Activated naive CD4-positive, alpha-beta T cell treated with anti-CD3 and anti-CD28 coated beads for 36 hours (primary cell): Measurements from ENCODE around the gene B3GNT2. TPM values are rescaled to one million over a fixed set of nuclear protein-coding genes. Genes with fewer than 3 reads are reported as not detected.

Source experiments
- CTCF ChIA-PET: fragments of 350-600 bp; sonication (Branson Sonifier 250); formaldehyde crosslinking; loops from one replicate; lab custom pipeline; 2021; ENCODE audit warnings: antibody characterized with exemption; lab: Charles Lee
- DNase-seq: peaks from one replicate; pipeline ENCODE4 v3.0.0-alpha.2; 2020
- H3K27ac Mint-ChIP-seq: one replicate; pipeline ENCODE4 v1.8.0; 2021; ENCODE audit warnings: mild to moderate bottlenecking, mixed read lengths
- H3K27me3 Mint-ChIP-seq: one replicate; pipeline ENCODE4 v1.8.0; 2021; ENCODE audit warnings: low read depth, mixed read lengths
- H3K36me3 Mint-ChIP-seq: one replicate; pipeline ENCODE4 v1.8.0; 2021; ENCODE audit warnings: low read depth, mixed read lengths
- H3K4me1 Mint-ChIP-seq: one replicate; pipeline ENCODE4 v1.8.0; 2021; ENCODE audit warnings: low read depth, mixed read lengths
- H3K4me3 Mint-ChIP-seq: one replicate; pipeline ENCODE4 v1.8.0; 2021; ENCODE audit warnings: mild to moderate bottlenecking, moderate library complexity, mixed read lengths
- H3K9me3 Mint-ChIP-seq: one replicate; pipeline ENCODE4 v1.8.0; 2021; ENCODE audit warnings: mixed read lengths
- intact Hi-C: fragments of 100-400 bp; cut with micrococcal nuclease; formaldehyde crosslinking; loops from one replicate; pipeline ENCODE4 v1.15.1; 2023
- total RNA-seq, 2 experiments: library from RNA; stranded (reverse); gene quantifications; one replicate each; pipeline ENCODE4 v1.2.3, GENCODE V29; 2021

B3GNT2 gene
- total RNA-seq, 2 experiments from 2014 or later = 31.2 to 33.0 TPM

GRCh38 chr2:62163106-62163831 lies 32.6 kb upstream of the B3GNT2 start:
- Mint-ChIP-seq H3K4me1 (no peaks in the 10 kb centered on the region), H3K27ac (no peak overlapping the region), H3K36me3 (no peaks in the 10 kb centered on the region), H3K9me3 (no peaks in the 10 kb centered on the region), H3K4me3 (no peak overlapping the region), H3K27me3 (no peaks in the 10 kb centered on the region)
- no peak for DNase-seq
- CTCF ChIA-PET = interaction anchor here (0.6 kb wide), 1 partner anchor 38 kb away, joined by 3 read pairs; no protein-coding TSS in a partner anchor
- intact Hi-C loops = no loop called here

- Mint-ChIP-seq H3K9me3 (no peaks in the 10 kb centered on the region), H3K4me3 (no peak overlapping the region), H3K4me1 (no peaks in the 10 kb centered on the region), H3K27me3 (no peaks in the 10 kb centered on the region), H3K27ac (no peak overlapping the region), H3K36me3 (no peaks in the 10 kb centered on the region)
- DNase-seq = no peak
- intact Hi-C loops = no loop called here
- CTCF ChIA-PET = interaction anchor here (0.9 to 1.0 kb wide), 2 partner anchors 170 to 249 kb away, joined by 3 read pairs; no protein-coding TSS in a partner anchor
Measured at GRCh38 chr2:62163834-62164233, 32.1 kb upstream of the B3GNT2 start.

GRCh38 chr2:62175728-62176127 lies 20.2 kb upstream of the B3GNT2 start:
- Mint-ChIP-seq H3K27me3 (no peaks in the 10 kb centered on the region), H3K4me3 (no peak overlapping the region), H3K27ac (no peak overlapping the region), H3K4me1 (no peaks in the 10 kb centered on the region), H3K9me3 (no peaks in the 10 kb centered on the region), H3K36me3 (no peaks in the 10 kb centered on the region)
- no peak for DNase-seq
- intact Hi-C loops = no loop called here
- CTCF ChIA-PET = no interaction called here

GRCh38 chr2:62176801-62177200 lies 19.1 kb upstream of the B3GNT2 start:
- Mint-ChIP-seq H3K9me3 (no peaks in the 10 kb centered on the region), H3K4me1 (peaks cover 4% of the 10 kb centered on the region), H3K36me3 (no peaks in the 10 kb centered on the region), H3K27me3 (no peaks in the 10 kb centered on the region), H3K4me3 (no peak overlapping the region), H3K27ac (no peak overlapping the region)
- CTCF ChIA-PET = interaction anchor here (0.5 kb wide), 1 partner anchor 1112 kb away, joined by 5 read pairs; no protein-coding TSS in a partner anchor
- intact Hi-C loops = no loop called here
- DNase-seq = no peak

- DNase-seq = no peak
- Mint-ChIP-seq H3K36me3 (no peaks in the 10 kb centered on the region), H3K9me3 (no peaks in the 10 kb centered on the region), H3K4me1 (peaks cover 4% of the 10 kb centered on the region), H3K27me3 (no peaks in the 10 kb centered on the region), H3K27ac (no peak overlapping the region), H3K4me3 (no peak overlapping the region)
- intact Hi-C loops = no loop called here
- CTCF ChIA-PET = no interaction called here
Measured at GRCh38 chr2:62177392-62178049, 18.4 kb upstream of the B3GNT2 start.

GRCh38 chr2:62178741-62179271 lies 17.1 kb upstream of the B3GNT2 start:
- CTCF ChIA-PET = interaction anchor here (0.6 kb wide), 1 partner anchor 464 kb away, joined by 3 read pairs; no protein-coding TSS in a partner anchor
- H3K27ac Mint-ChIP-seq = no peak overlapping the region
- intact Hi-C loops = no loop called here
- H3K4me1 Mint-ChIP-seq = peaks cover 4% of the 10 kb centered on the region
- no peaks in the 10 kb centered on the region for H3K27me3 Mint-ChIP-seq
- no peaks in the 10 kb centered on the region for H3K36me3 Mint-ChIP-seq
- no peak overlapping the region for H3K4me3 Mint-ChIP-seq
- no peak for DNase-seq
- no peaks in the 10 kb centered on the region for H3K9me3 Mint-ChIP-seq

- Mint-ChIP-seq H3K4me1 (peaks cover 4% of the 10 kb centered on the region), H3K9me3 (no peaks in the 10 kb centered on the region), H3K27ac (no peak overlapping the region), H3K4me3 (no peak overlapping the region), H3K36me3 (no peaks in the 10 kb centered on the region), H3K27me3 (no peaks in the 10 kb centered on the region)
- intact Hi-C loops = no loop called here
- DNase-seq = no peak
- CTCF ChIA-PET = interaction anchor here (0.6 kb wide), 1 partner anchor 10 kb away, joined by 3 read pairs; no protein-coding TSS in a partner anchor
Measured at GRCh38 chr2:62180975-62181374, 14.9 kb upstream of the B3GNT2 start.

- H3K36me3 Mint-ChIP-seq = no peaks in the 10 kb centered on the region
- no peak overlapping the region for H3K4me3 Mint-ChIP-seq
- peaks cover 4% of the 10 kb centered on the region for H3K4me1 Mint-ChIP-seq
- H3K9me3 Mint-ChIP-seq = no peaks in the 10 kb centered on the region
- no peaks in the 10 kb centered on the region for H3K27me3 Mint-ChIP-seq
- CTCF ChIA-PET = interaction anchor here (0.7 kb wide), 1 partner anchor 395 kb away, joined by 3 read pairs; no protein-coding TSS in a partner anchor
- no peak overlapping the region for H3K27ac Mint-ChIP-seq
- intact Hi-C loops = no loop called here
- no peak for DNase-seq
Measured at GRCh38 chr2:62181843-62182242, 14.1 kb upstream of the B3GNT2 start.

- no peaks in the 10 kb centered on the region for H3K9me3 Mint-ChIP-seq
- H3K36me3 Mint-ChIP-seq = no peaks in the 10 kb centered on the region
- intact Hi-C loops = no loop called here
- H3K27ac Mint-ChIP-seq = no peak overlapping the region
- no peaks in the 10 kb centered on the region for H3K27me3 Mint-ChIP-seq
- H3K4me1 Mint-ChIP-seq = peaks cover 4% of the 10 kb centered on the region
- H3K4me3 Mint-ChIP-seq = no peak overlapping the region
- CTCF ChIA-PET = interaction anchor here (1.3 kb wide), 1 partner anchor 9 kb away, joined by 4 read pairs; no protein-coding TSS in a partner anchor
- no peak for DNase-seq
Measured at GRCh38 chr2:62184512-62185230, 11.2 kb upstream of the B3GNT2 start.

GRCh38 chr2:62185475-62186155 lies 10.3 kb upstream of the B3GNT2 start:
- Mint-ChIP-seq H3K4me3 (no peak overlapping the region), H3K27ac (no peak overlapping the region), H3K36me3 (no peaks in the 10 kb centered on the region), H3K27me3 (no peaks in the 10 kb centered on the region), H3K4me1 (peaks cover 4% of the 10 kb centered on the region), H3K9me3 (no peaks in the 10 kb centered on the region)
- DNase-seq = no peak
- CTCF ChIA-PET = interaction anchor here (1.3 kb wide), 1 partner anchor 8 kb away, joined by 4 read pairs; no protein-coding TSS in a partner anchor
- intact Hi-C loops = no loop called here

- Mint-ChIP-seq H3K9me3 (no peaks in the 10 kb centered on the region), H3K27me3 (no peaks in the 10 kb centered on the region)
- intact Hi-C loops = no loop called here
Measured at GRCh38 chr2:62186156-62186905, 9.6 kb upstream of the B3GNT2 start.

More at GRCh38 chr2:62186156-62186905, 9.6 kb upstream of the B3GNT2 start:
- H3K4me3 Mint-ChIP-seq = no peak overlapping the region
- no peak for DNase-seq
- H3K27ac Mint-ChIP-seq = no peak overlapping the region
- CTCF ChIA-PET = no interaction called here
- no peaks in the 10 kb centered on the region for H3K36me3 Mint-ChIP-seq
- H3K4me1 Mint-ChIP-seq = no peaks in the 10 kb centered on the region
